22Rv1 (cell line): ENCODE results near the gene ATP6V0D1.

Source experiments
- ZFX ChIP-seq: fragments of 450-650 bp; IDR thresholded peaks from 2 replicates; pipeline ENCODE4 v1.6.1; 2017; ENCODE audit warnings: antibody characterized with exemption, borderline replicate concordance
- TF ChIP-seq, protein P1 (sequence below): fragments of 450-650 bp; IDR thresholded peaks from 2 replicates; pipeline ENCODE4 v1.5.1; 2017; ENCODE audit warnings: mild to moderate bottlenecking

- TF ChIP-seq, protein P1, sequence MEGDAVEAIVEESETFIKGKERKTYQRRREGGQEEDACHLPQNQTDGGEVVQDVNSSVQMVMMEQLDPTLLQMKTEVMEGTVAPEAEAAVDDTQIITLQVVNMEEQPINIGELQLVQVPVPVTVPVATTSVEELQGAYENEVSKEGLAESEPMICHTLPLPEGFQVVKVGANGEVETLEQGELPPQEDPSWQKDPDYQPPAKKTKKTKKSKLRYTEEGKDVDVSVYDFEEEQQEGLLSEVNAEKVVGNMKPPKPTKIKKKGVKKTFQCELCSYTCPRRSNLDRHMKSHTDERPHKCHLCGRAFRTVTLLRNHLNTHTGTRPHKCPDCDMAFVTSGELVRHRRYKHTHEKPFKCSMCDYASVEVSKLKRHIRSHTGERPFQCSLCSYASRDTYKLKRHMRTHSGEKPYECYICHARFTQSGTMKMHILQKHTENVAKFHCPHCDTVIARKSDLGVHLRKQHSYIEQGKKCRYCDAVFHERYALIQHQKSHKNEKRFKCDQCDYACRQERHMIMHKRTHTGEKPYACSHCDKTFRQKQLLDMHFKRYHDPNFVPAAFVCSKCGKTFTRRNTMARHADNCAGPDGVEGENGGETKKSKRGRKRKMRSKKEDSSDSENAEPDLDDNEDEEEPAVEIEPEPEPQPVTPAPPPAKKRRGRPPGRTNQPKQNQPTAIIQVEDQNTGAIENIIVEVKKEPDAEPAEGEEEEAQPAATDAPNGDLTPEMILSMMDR: no peak
- TF ChIP-seq ZFX: no peak
Measured at GRCh38 chr16:67442581-67443255, 38.2 kb downstream of the ATP6V0D1 start.
